Measurements from ENCODE around the gene SLC51A.

The SLC51A gene

GRCh38 chr3:196225763-196226364, 9.5 kb downstream of the SLC51A start:
- TF ChIP-seq YY1 (IDR thresholded peaks at IDR 0.05; ENCODE audit: low read depth) (no peak), EGR1 (IDR thresholded peaks at IDR 0.05) (no peak), ZBTB7A (IDR thresholded peaks at IDR 0.05; ENCODE audit: low read depth) (no peak), RAD21 (IDR thresholded peaks at IDR 0.05; ENCODE audit: low read depth) (no peak), MAX (IDR thresholded peaks at IDR 0.05) (no peak), EP300 (IDR thresholded peaks at IDR 0.05; ENCODE audit: borderline replicate concordance) (no peak), TCF12 (IDR thresholded peaks at IDR 0.05; ENCODE audit: low read depth) (no peak), TEAD4 (IDR thresholded peaks at IDR 0.05) (no peak), FOXM1 (IDR thresholded peaks at IDR 0.05; ENCODE audit: borderline replicate concordance, low read depth) (no peak), CEBPB (IDR thresholded peaks at IDR 0.05) (no peak), TAF1 (IDR thresholded peaks at IDR 0.05; ENCODE audit: low read depth) (no peak), USF1 (IDR thresholded peaks at IDR 0.05) (no peak), NFIC (IDR thresholded peaks at IDR 0.05) (no peak), CREB1 (IDR thresholded peaks at IDR 0.05; ENCODE audit: low read depth) (no peak), REST (IDR thresholded peaks at IDR 0.05; ENCODE audit: low read depth) (no peak)

- no peak for TF ChIP-seq USF1 (IDR thresholded peaks at IDR 0.05)
- TF ChIP-seq CREB1 (IDR thresholded peaks at IDR 0.05; ENCODE audit: low read depth) = no peak
- TF ChIP-seq REST (IDR thresholded peaks at IDR 0.05; ENCODE audit: low read depth) = no peak
- TF ChIP-seq EP300 (IDR thresholded peaks at IDR 0.05; ENCODE audit: borderline replicate concordance) = no peak
- TF ChIP-seq TAF1 (IDR thresholded peaks at IDR 0.05; ENCODE audit: low read depth) = no peak
- TF ChIP-seq RAD21 (IDR thresholded peaks at IDR 0.05; ENCODE audit: low read depth) = no peak
- TF ChIP-seq EGR1 (IDR thresholded peaks at IDR 0.05) = no peak
- no peak for TF ChIP-seq YY1 (IDR thresholded peaks at IDR 0.05; ENCODE audit: low read depth)
- TF ChIP-seq TEAD4 (IDR thresholded peaks at IDR 0.05) = no peak
- TF ChIP-seq NFIC (IDR thresholded peaks at IDR 0.05) = no peak
- TF ChIP-seq FOXM1 (IDR thresholded peaks at IDR 0.05; ENCODE audit: borderline replicate concordance, low read depth) = no peak
Measured at GRCh38 chr3:196227121-196227561, 10.8 kb downstream of the SLC51A start.

GRCh38 chr3:196227629-196228493, 11.5 kb downstream of the SLC51A start:
- TF ChIP-seq MAX (IDR thresholded peaks at IDR 0.05) (no peak), YY1 (IDR thresholded peaks at IDR 0.05; ENCODE audit: low read depth) (no peak), RAD21 (IDR thresholded peaks at IDR 0.05; ENCODE audit: low read depth) (no peak), TAF1 (IDR thresholded peaks at IDR 0.05; ENCODE audit: low read depth) (no peak), FOXM1 (IDR thresholded peaks at IDR 0.05; ENCODE audit: borderline replicate concordance, low read depth) (no peak), EP300 (IDR thresholded peaks at IDR 0.05; ENCODE audit: borderline replicate concordance) (no peak), NFIC (IDR thresholded peaks at IDR 0.05) (no peak), CREB1 (IDR thresholded peaks at IDR 0.05; ENCODE audit: low read depth) (no peak), EGR1 (IDR thresholded peaks at IDR 0.05) (no peak), USF1 (IDR thresholded peaks at IDR 0.05) (no peak), ZBTB7A (IDR thresholded peaks at IDR 0.05; ENCODE audit: low read depth) (no peak), REST (IDR thresholded peaks at IDR 0.05; ENCODE audit: low read depth) (no peak), TEAD4 (IDR thresholded peaks at IDR 0.05) (no peak), TCF12 (IDR thresholded peaks at IDR 0.05; ENCODE audit: low read depth) (no peak), CEBPB (IDR thresholded peaks at IDR 0.05) (no peak)

All from Ishikawa (cell line).